Endometrium (tissue), 2 donors: ENCODE data around the gene BPIFB1.

Source experiments
- FAIRE-seq: peaks from 2 replicates; lab custom pipeline; 2012; peaks lifted over from hg19 to GRCh38; lab: Jason Lieb, UNC
- donor health status: control.
- donor health status: control.

Gene BPIFB1

GRCh38 chr20:33328157-33329137 lies 45.4 kb downstream of the BPIFB1 start:
- FAIRE-seq, result no peak

- no peak for FAIRE-seq
These were observed 50.0 kb downstream of the BPIFB1 start for GRCh38 chr20:33332905-33333456.

DNA sequence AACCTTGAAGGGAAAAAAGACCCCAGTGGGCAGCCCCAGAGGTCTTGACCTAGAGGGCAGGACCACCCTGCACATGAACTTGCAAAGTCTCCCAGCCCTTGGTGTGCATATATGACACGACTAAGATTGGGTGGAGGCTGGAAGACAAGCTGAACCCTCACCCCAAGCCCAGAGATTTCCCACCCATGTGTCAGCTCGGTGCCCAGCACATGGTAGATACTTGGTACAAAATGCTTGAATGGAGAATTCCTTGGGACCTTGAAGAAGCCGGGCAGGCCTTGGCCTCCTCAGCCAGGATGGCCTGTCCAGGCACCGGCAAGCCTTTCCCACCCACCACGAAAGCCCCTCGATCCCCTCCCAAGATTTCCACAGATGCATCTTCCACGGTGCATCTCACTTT lies 50.6 kb downstream of the BPIFB1 start:
- FAIRE-seq, result no peak

DNA sequence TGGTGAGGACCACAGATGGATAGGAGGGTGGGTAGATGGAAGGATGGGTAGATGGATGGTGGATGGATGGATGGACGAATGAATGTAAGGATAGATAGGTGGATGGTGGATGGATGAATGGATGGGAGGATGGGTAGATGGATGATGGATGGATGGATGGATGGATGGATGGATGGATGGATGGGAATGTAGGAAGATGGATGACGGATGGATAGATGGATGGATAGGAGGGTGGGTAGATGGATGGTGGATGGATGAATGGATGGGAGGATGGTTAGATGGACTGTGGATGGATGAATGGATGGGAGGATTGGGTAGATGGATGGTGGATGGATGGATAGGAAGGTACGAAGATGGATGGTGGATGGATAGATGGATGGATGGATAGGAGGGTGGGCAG lies 51.1 kb downstream of the BPIFB1 start:
- FAIRE-seq, result no peak

DNA sequence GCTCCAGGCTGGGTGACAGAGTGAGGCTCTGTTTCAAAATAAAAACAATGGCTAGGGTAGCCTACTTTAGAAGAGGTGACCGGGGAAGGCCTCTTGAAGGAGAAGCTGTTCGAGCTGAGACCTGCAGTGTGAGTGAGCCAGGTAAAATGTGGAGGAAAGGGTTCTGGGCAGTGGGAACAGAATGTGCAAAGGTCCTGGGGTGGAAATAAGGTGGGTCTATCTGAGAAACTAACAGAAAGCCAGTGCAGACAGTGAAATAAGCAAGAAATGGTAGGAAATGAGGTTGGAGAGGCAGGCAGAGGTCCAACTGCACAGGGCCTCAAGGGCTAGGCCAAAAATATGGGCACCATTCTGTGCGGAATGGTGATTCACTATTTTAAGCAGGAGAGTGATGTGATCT lies 53.4 kb downstream of the BPIFB1 start:
- FAIRE-seq, result no peak

DNA sequence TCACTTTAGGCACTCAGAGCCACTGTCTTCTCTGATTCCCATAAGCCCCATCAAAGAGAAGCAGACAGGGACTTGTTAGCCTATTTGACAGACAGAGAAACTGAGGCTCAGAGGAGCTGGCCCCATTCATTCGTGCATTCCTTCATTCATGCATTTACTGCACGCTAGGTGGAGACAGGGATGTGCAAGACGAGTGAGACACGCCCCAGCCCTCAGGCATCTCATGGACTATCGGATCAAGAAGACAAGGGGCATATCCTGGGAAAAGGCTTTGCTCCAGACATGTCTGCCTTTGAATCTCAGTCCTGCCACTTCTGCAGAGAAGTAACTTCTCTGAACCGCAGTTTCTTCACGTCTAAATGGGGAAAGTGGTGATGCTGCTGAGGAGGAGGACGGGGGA lies 54.1 kb downstream of the BPIFB1 start:
- no peak for FAIRE-seq

- FAIRE-seq, result no peak
These were observed 54.6 kb downstream of the BPIFB1 start for GRCh38 chr20:33337531-33338165.

GRCh38 chr20:33338467-33339258 lies 55.6 kb downstream of the BPIFB1 start:
- FAIRE-seq, result no peak

- FAIRE-seq, result no peak
These were observed 56.6 kb downstream of the BPIFB1 start for GRCh38 chr20:33339515-33340058.

GRCh38 chr20:33343521-33343920 lies 60.5 kb downstream of the BPIFB1 start:
- FAIRE-seq, result no peak

GRCh38 chr20:33345342-33345741 lies 62.3 kb downstream of the BPIFB1 start:
- no peak for FAIRE-seq

GRCh38 chr20:33348136-33348937 lies 65.3 kb downstream of the BPIFB1 start:
- no peak for FAIRE-seq

DNA sequence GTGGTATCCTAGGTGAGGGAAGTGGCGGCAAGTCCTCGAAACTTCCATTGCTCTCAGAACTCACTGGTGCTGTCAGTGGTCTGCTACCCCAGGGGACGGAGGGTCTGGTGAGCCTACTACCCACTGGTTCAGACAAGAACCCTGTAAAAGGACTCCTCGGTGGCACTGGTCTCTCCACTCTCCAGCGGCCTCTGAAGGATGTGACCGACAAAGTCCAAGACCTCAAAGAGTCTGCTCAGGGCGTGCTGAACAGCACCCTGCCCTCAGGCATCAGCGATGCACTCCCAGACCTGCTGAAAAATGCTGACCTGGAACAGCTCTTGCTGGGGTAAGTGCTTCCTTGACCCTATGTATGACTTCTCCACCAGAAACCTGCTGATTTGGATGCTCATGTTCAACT lies 66.5 kb downstream of the BPIFB1 start:
- no peak for FAIRE-seq

DNA sequence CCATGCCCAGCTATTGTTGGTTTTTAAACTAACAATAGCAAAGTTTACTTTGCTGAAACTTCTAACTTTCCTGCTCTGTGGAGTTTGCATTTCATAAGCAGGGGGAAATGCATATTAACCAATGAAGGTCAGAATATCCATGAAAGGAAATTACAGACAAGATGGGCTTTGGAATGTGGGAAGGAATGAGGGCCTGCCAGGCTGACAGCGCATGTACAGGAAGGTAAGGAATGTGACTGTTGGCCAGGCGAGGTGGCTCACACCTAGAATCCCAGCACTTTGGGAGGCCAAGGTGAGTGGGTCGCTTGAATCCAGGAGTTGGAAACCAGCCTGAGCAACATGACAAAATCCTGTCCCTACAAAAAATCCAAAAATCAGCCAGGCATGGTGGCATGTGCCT lies 68.7 kb downstream of the BPIFB1 start:
- FAIRE-seq, result no peak

- FAIRE-seq, result no peak
These were observed 69.4 kb downstream of the BPIFB1 start for GRCh38 chr20:33352258-33353012.

DNA sequence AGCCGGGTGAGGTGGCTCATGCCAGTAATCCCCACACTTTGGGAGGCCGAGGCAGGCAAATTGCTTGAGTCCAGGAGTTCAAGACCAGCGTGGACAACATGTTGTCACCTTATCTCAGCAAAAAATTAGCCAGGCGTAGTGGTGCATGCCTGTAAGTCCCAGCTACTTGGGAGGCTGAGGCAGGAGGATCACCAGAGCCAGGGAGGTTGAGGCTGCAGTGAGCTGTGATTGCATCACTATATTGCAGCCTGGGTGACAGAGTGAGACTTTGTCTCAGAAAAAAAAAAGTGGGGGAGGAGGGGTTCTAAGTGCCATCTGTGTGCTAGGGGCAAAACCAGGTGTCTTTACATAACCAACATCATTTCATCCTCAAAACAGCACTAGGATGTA lies 70.0 kb downstream of the BPIFB1 start:
- FAIRE-seq, result no peak
